Left ventricle myocardium inferior (tissue), 1 donor: ENCODE data around the gene VWA7. TPM values are rescaled to one million over a fixed set of nuclear protein-coding genes. Genes with fewer than 3 reads are reported as not detected.

Experiments used
- DNase-seq: peaks from one replicate; pipeline ENCODE4 v3.0.0-alpha.2; 2020
- H3K27ac ChIP-seq: fragments of 200-600 bp; replicated peaks from 2 replicates; pipeline ENCODE4 v1.8.0; 2021
- H3K27me3 ChIP-seq: fragments of 200-600 bp; 2 replicates; pipeline ENCODE4 v1.8.0; 2021; ENCODE audit warnings: low read depth
- H3K36me3 ChIP-seq: fragments of 200-600 bp; 2 replicates; pipeline ENCODE4 v1.8.0; 2021
- H3K4me1 ChIP-seq: fragments of 200-600 bp; 2 replicates; pipeline ENCODE4 v1.8.0; 2021
- H3K4me3 ChIP-seq: fragments of 200-600 bp; 2 replicates; pipeline ENCODE4 v1.8.0; 2021; ENCODE audit warnings: mild to moderate bottlenecking, moderate library complexity
- H3K9me3 ChIP-seq: fragments of 200-600 bp; replicated peaks from 2 replicates; pipeline ENCODE4 v1.8.0; 2021
- intact Hi-C: fragments of 100-400 bp; cut with micrococcal nuclease; formaldehyde crosslinking; loops from one replicate; pipeline ENCODE4 v1.11.0; 2022
- total RNA-seq: library from RNA; stranded (reverse); fragmentation: NEBNext Ultra II Directional; extraction: Animal tissue kit (Norgen Biotek cat#: 25700); gene quantifications from one replicate; pipeline ENCODE4 v1.2.1, GENCODE V29; 2021
- TF ChIP-seq, protein P1 (sequence below): fragments of 200-600 bp; IDR thresholded peaks from 2 replicates; pipeline ENCODE4 v1.8.0; 2021; ENCODE audit warnings: antibody characterized with exemption, mild to moderate bottlenecking, borderline replicate concordance
- donor health status: DM: no; HTN: yes; CAD: no; lungs with severe emphysema.

Gene VWA7
- total RNA-seq, 1 donor from 2014 or later: 14.7 TPM

DNA sequence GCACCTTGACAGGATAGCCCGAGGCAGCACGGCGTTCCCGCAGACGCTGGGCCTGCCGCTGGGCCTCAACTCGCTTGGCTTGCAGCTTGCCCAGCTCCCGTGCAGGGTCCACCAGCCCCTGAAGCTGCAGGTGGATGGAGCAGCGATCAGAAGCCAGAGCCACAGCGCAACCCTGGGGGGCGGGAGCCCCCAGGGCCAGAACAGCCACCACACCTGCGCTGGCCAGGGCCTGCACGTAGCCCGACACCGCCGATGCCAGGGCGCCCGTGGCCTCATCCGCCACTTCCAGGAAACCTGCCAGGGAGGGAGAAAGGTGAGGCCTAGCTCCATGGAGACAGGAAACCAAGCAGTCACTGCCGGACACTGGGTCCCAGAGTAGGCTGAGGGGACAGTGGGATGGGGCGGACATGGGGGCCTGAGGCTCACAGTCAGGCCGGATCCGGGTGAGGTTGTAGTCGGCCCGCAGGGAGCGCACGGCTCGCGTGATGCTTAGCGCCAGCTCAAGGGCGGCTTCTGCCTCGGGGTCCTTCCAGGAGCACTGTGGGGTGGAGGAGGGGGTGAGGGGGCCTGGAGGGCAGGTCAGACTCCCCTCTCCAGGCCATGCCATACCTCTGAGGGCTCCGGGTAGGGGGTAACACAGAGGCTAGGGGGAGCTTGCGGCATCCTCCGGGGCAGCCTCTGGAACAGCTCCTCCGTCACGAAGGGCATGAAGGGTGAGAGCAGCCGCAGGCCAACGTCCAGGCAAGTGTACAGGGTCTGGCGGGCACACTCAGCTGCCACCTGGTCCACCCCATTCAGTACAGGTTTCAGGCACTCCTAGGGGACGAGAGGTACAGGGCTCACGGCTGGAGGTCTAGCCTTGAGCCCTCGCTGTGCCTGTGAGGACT is 2.1 kb upstream of the VWA7 start:
- intact Hi-C loops: no loop called here
- Histone ChIP-seq H3K4me1 (peaks cover 15% of the 10 kb centered on the region), H3K27me3 (no peaks in the 10 kb centered on the region), H3K9me3 (no peaks in the 10 kb centered on the region), H3K4me3 (no peak overlapping the region), H3K27ac (no peak overlapping the region), H3K36me3 (peaks cover 58% of the 10 kb centered on the region)
- TF ChIP-seq, protein P1, sequence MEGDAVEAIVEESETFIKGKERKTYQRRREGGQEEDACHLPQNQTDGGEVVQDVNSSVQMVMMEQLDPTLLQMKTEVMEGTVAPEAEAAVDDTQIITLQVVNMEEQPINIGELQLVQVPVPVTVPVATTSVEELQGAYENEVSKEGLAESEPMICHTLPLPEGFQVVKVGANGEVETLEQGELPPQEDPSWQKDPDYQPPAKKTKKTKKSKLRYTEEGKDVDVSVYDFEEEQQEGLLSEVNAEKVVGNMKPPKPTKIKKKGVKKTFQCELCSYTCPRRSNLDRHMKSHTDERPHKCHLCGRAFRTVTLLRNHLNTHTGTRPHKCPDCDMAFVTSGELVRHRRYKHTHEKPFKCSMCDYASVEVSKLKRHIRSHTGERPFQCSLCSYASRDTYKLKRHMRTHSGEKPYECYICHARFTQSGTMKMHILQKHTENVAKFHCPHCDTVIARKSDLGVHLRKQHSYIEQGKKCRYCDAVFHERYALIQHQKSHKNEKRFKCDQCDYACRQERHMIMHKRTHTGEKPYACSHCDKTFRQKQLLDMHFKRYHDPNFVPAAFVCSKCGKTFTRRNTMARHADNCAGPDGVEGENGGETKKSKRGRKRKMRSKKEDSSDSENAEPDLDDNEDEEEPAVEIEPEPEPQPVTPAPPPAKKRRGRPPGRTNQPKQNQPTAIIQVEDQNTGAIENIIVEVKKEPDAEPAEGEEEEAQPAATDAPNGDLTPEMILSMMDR: no peak
- no peak for DNase-seq

DNA sequence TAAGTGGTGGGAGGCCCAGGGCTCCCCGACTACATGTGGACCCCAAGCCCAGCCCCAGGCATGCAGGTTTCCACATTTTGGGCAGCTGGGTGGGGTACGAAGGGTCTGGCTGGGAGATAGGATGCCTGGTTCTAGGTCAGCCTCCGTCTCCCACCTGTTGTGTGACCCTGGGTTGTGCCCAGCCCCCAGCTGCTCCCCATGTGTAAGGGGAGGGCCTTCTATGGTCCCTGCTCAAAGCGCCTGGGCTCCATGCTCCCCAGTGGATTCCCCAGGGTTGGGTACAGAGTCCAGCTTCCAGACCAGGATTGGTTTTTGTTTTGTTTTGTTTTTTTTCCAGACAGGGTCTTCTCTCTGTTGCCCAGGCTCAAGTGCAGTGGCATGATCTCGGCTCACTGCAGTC is 1.1 kb upstream of the VWA7 start:
- TF ChIP-seq, protein P1: no peak
- intact Hi-C loops: no loop called here

DNA sequence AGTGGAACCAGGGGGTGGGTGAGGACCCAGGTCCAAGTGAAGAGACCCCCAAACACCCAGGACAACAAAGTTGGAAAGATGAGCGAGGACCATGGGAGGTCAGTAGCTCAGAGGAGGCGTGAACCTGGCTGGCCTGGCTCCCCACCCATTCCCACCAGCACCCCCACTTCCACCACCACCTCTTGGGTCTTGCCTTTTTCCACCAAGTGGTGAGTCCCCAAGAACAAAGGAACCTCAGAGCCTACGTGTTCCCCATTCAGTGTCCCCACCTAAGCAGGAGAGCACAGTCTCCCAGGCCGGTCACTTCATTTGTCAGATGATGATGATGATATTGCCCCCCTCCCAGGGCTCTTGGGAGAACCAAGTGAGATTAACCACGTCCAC is 531 bp upstream of the VWA7 start:
- Histone ChIP-seq H3K27ac (peak overlapping the region; percentile 85), H3K27me3 (no peaks in the 10 kb centered on the region), H3K9me3 (no peaks in the 10 kb centered on the region), H3K36me3 (peaks cover 44% of the 10 kb centered on the region), H3K4me3 (no peak overlapping the region), H3K4me1 (peaks cover 18% of the 10 kb centered on the region)
- TF ChIP-seq, protein P1: no peak
- intact Hi-C loops: no loop called here
- DNase-seq: no peak

More for the DNA sequence above, 1.1 kb upstream of the VWA7 start:
- no peak for DNase-seq
- Histone ChIP-seq H3K4me3 (no peak overlapping the region), H3K27ac (peak overlapping the region; percentile 85), H3K27me3 (no peaks in the 10 kb centered on the region), H3K4me1 (peaks cover 15% of the 10 kb centered on the region), H3K36me3 (peaks cover 50% of the 10 kb centered on the region), H3K9me3 (no peaks in the 10 kb centered on the region)

DNA sequence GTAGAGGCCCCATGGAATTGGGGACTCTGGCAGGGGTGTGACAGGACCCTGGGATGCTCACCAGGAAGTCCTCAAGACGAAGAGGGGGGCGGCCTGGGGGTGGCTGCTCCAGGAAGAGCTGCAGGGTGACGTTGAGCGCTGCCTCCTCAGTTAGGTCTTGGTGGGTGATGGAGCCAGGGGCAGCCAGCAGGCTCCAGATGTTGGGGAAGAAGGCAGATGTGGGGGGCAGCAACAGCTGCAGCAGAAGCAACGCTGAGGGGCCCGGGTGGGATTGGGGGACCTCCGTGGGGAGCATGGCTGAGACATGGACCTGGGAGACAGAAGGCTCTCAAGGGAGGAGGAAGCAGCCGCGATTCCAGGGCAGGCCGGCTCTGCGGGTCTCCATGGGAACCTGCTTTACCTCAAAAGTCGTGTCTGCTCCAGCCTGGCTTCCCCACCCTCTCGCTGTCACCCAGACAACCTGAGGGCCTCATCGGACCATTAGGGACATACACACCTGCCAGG is 591 bp downstream of the VWA7 start:
- Histone ChIP-seq H3K4me1 (peaks cover 18% of the 10 kb centered on the region), H3K27ac (peak overlapping the region; percentile 85), H3K27me3 (no peaks in the 10 kb centered on the region), H3K9me3 (no peaks in the 10 kb centered on the region), H3K4me3 (peak overlapping the region; percentile 57), H3K36me3 (peaks cover 33% of the 10 kb centered on the region)
- no peak for DNase-seq
- intact Hi-C loops: no loop called here
- TF ChIP-seq, protein P1: no peak

DNA sequence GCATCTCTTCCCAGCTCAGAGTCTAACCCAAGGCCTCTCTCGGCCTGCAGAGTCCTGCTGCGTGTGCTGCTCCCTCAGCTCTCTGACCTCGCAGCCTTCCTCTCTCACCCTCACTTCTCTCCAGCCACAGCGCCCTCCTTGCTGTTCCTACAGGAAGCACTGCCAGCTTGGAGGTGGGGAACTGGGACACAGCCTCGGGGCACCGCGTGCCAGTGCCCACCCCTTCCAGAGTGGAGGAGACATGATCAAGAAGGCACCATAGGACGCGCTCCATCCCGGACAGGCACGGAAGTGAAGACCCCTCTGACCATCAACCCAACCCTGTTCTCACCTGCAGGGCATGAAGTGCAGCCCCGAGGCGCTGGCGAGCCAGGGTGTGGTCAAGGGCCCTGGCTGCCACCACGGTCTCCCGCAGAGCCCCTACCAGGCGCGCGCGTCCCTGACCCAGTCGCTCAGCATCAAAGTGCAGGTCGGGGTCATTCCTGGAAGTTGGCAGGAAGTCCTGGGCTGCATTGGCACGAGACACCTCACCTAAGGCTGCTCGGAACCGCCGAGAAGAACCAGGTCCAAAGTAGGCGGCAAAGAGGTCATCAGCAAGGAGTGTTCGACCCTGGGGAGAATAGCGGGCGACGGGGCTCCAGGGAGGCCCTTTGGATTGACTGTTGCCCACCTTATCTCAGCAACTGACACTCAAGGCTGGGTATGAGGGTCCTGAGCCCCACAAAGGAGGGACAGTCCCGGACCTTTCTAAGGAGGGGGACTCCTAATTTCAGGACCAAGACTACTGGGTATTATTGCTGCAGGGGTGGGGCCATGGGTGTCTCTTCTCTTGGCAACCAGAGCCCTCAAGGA is 1.3 kb downstream of the VWA7 start:
- DNase-seq: no peak
- intact Hi-C loops: no loop called here
- Histone ChIP-seq H3K4me1 (peaks cover 18% of the 10 kb centered on the region), H3K4me3 (peak overlapping the region; percentile 57), H3K27me3 (no peaks in the 10 kb centered on the region), H3K27ac (peak overlapping the region; percentile 85), H3K9me3 (no peaks in the 10 kb centered on the region), H3K36me3 (peaks cover 27% of the 10 kb centered on the region)
- TF ChIP-seq, protein P1: no peak
